Neuron (in vitro differentiated cells): ENCODE results near the gene YOD1.

Source experiments
- H2AFZ ChIP-seq: one replicate; pipeline ENCODE4 v1.6.1; 2013; ENCODE audit warnings: low read depth, mild to moderate bottlenecking, inconsistent platforms, low read length, moderate library complexity
- H3K27me3 ChIP-seq: one replicate; pipeline ENCODE4 v1.6.1; 2013; ENCODE audit warnings: low read length; ENCODE audit not compliant: insufficient read depth
- H3K36me3 ChIP-seq: one replicate; pipeline ENCODE4 v1.6.1; 2013; ENCODE audit warnings: low read length; ENCODE audit not compliant: insufficient read depth
- H3K4me1 ChIP-seq: one replicate; pipeline ENCODE4 v1.6.1; 2013; ENCODE audit warnings: low read length; ENCODE audit not compliant: insufficient read depth
- H3K4me3 ChIP-seq: 2 replicates; pipeline ENCODE4 v1.5.1; 2013; ENCODE audit warnings: mild to moderate bottlenecking, low read length, moderate library complexity
- H3K9me3 ChIP-seq: one replicate; pipeline ENCODE4 v1.6.1; 2013; ENCODE audit warnings: low read length

Gene YOD1

GRCh38 chr1:207051191-207051943 is at the start of gene YOD1:
TSS of gene YOD1 (minus strand) at chr1:207051208. CDS start at chr1:207051030, 178 bp downstream.
- Histone ChIP-seq H3K4me1 (peaks cover 34% of the 10 kb centered on the region), H3K27me3 (no peaks in the 10 kb centered on the region), H3K36me3 (peaks cover 28% of the 10 kb centered on the region), H2AFZ (peak within 1 kb of the TSS; percentile 91), H3K9me3 (no peaks in the 10 kb centered on the region), H3K4me3 (peak within 1 kb of the TSS; percentile 97)

- H3K36me3 ChIP-seq: no peaks in the 10 kb centered on the region
- H3K4me1 ChIP-seq: no peaks in the 10 kb centered on the region
- H3K9me3 ChIP-seq: peaks cover 3% of the 10 kb centered on the region
- H3K27me3 ChIP-seq: peaks cover 4% of the 10 kb centered on the region
- H2AFZ ChIP-seq: no peak overlapping the region
- no peak overlapping the region for H3K4me3 ChIP-seq
Measured at GRCh38 chr1:207097871-207098324, 46.9 kb upstream of the YOD1 start.

GRCh38 chr1:207093944-207094343 is 42.9 kb upstream of the YOD1 start:
- Histone ChIP-seq H3K4me3 (no peak overlapping the region), H2AFZ (no peak overlapping the region), H3K36me3 (no peaks in the 10 kb centered on the region), H3K4me1 (no peaks in the 10 kb centered on the region), H3K27me3 (peaks cover 4% of the 10 kb centered on the region), H3K9me3 (no peaks in the 10 kb centered on the region)

GRCh38 chr1:207091200-207091908 is 40.3 kb upstream of the YOD1 start:
- Histone ChIP-seq H3K4me1 (no peaks in the 10 kb centered on the region), H3K4me3 (no peak overlapping the region), H3K36me3 (no peaks in the 10 kb centered on the region), H2AFZ (no peak overlapping the region), H3K9me3 (no peaks in the 10 kb centered on the region), H3K27me3 (peaks cover 9% of the 10 kb centered on the region)

- H3K36me3 ChIP-seq: no peaks in the 10 kb centered on the region
- H3K4me1 ChIP-seq: no peaks in the 10 kb centered on the region
- no peak overlapping the region for H2AFZ ChIP-seq
- peaks cover 9% of the 10 kb centered on the region for H3K27me3 ChIP-seq
- H3K9me3 ChIP-seq: no peaks in the 10 kb centered on the region
- H3K4me3 ChIP-seq: no peak overlapping the region
Measured at GRCh38 chr1:207089627-207090355, 38.8 kb upstream of the YOD1 start.

GRCh38 chr1:207088701-207089626 is 38.0 kb upstream of the YOD1 start, which contains the start of gene C4BPB:
TSS of gene C4BPB (plus strand) at chr1:207088860. CDS start at chr1:207089532, 672 bp downstream.
- Histone ChIP-seq H3K9me3 (no peaks in the 10 kb centered on the region), H3K4me1 (no peaks in the 10 kb centered on the region), H3K4me3 (no peak within 1 kb of the TSS)

GRCh38 chr1:207088161-207088560 is 37.2 kb upstream of the YOD1 start:
- no peaks in the 10 kb centered on the region for H3K9me3 ChIP-seq
- H3K36me3 ChIP-seq: no peaks in the 10 kb centered on the region
- peaks cover 9% of the 10 kb centered on the region for H3K27me3 ChIP-seq
- no peaks in the 10 kb centered on the region for H3K4me1 ChIP-seq
- no peak overlapping the region for H3K4me3 ChIP-seq
- H2AFZ ChIP-seq: no peak overlapping the region

More at GRCh38 chr1:207088701-207089626, 38.0 kb upstream of the YOD1 start, which contains the start of gene C4BPB:
- peaks cover 9% of the 10 kb centered on the region for H3K27me3 ChIP-seq
- H2AFZ ChIP-seq: no peak within 1 kb of the TSS
- H3K36me3 ChIP-seq: no peaks in the 10 kb centered on the region

- peaks cover 5% of the 10 kb centered on the region for H3K27me3 ChIP-seq
- H3K4me3 ChIP-seq: no peak overlapping the region
- H2AFZ ChIP-seq: no peak overlapping the region
- H3K36me3 ChIP-seq: no peaks in the 10 kb centered on the region
- H3K4me1 ChIP-seq: no peaks in the 10 kb centered on the region
- no peaks in the 10 kb centered on the region for H3K9me3 ChIP-seq
Measured at GRCh38 chr1:207085887-207086286, 34.9 kb upstream of the YOD1 start.

GRCh38 chr1:207084701-207085180 is 33.7 kb upstream of the YOD1 start:
- peaks cover 5% of the 10 kb centered on the region for H3K27me3 ChIP-seq
- H3K4me3 ChIP-seq: no peak overlapping the region
- H3K9me3 ChIP-seq: no peaks in the 10 kb centered on the region
- H3K4me1 ChIP-seq: no peaks in the 10 kb centered on the region
- no peak overlapping the region for H2AFZ ChIP-seq
- H3K36me3 ChIP-seq: no peaks in the 10 kb centered on the region

GRCh38 chr1:207084232-207084631 is 33.2 kb upstream of the YOD1 start:
- Histone ChIP-seq H3K4me1 (no peaks in the 10 kb centered on the region), H3K36me3 (no peaks in the 10 kb centered on the region), H3K27me3 (peaks cover 5% of the 10 kb centered on the region), H3K9me3 (no peaks in the 10 kb centered on the region), H2AFZ (no peak overlapping the region), H3K4me3 (no peak overlapping the region)

GRCh38 chr1:207081806-207082205 is 30.8 kb upstream of the YOD1 start:
- Histone ChIP-seq H3K4me1 (no peaks in the 10 kb centered on the region), H2AFZ (no peak overlapping the region), H3K36me3 (no peaks in the 10 kb centered on the region), H3K4me3 (no peak overlapping the region), H3K9me3 (no peaks in the 10 kb centered on the region), H3K27me3 (no peaks in the 10 kb centered on the region)

- Histone ChIP-seq H3K4me1 (no peaks in the 10 kb centered on the region), H3K36me3 (no peaks in the 10 kb centered on the region), H3K4me3 (no peak overlapping the region), H3K9me3 (no peaks in the 10 kb centered on the region), H2AFZ (no peak overlapping the region), H3K27me3 (no peaks in the 10 kb centered on the region)
Measured at GRCh38 chr1:207081088-207081487, 30.1 kb upstream of the YOD1 start.
